ENCODE results near the gene DRAP1. TPM values are rescaled to one million over a fixed set of nuclear protein-coding genes. Genes with fewer than 3 reads are reported as not detected.

DRAP1 gene
- total RNA-seq, 1 experiment from 2014 or later = 114 TPM

DNA sequence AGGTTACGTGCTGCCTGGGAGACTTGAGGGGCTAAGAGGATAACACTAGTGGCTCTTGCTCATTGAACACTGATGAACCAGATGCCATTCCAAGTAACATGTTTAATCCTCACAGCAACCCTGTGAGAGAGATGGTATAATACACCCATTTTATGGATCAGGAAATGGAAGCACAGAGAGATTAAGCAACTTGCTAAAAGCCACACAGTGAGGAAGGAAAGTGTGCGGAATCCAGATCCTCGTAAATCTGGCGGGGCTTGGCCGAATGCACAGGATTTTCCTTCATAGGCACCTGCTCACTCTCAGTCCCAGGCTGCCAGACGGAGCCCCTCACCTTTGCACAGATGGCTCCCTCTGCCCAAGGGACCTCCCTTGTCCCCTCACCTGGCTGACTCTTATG is 11.3 kb upstream of the DRAP1 start (continued):
- TF ChIP-seq ZNF281 (CRISPR knock-in tag; IDR thresholded peaks at IDR 0.05) = no peak

GRCh38 chr11:65911682-65912568 is 7.3 kb upstream of the DRAP1 start:
- H3K27ac Mint-ChIP-seq = no peak overlapping the region
- peaks cover 17% of the 10 kb centered on the region for H3K4me1 Mint-ChIP-seq
- ChIA-PET CTCF (interaction anchor here (0.8 to 2.2 kb wide), 16 partner anchors 11 to 201 kb away, joined by 3 to 41 read pairs (median 7); partner anchors contain the start of genes CCDC85B, CTSW, FIBP and FOSL1), POLR2A (interaction anchor here (0.7 to 1.9 kb wide), 3 partner anchors 21 to 90 kb away, joined by 3 to 8 read pairs (median 4); partner anchors contain the start of genes BANF1, CCDC85B, EIF1AD and MUS81)
- H3K36me3 Mint-ChIP-seq = no peaks in the 10 kb centered on the region
- no peak overlapping the region for H3K4me3 Mint-ChIP-seq
- ATAC-seq (peak; percentile 81), DNase-seq (ENCODE audit: low spot score) (peak; percentile 69)
- peaks cover 27% of the 10 kb centered on the region for H3K27me3 Mint-ChIP-seq (ENCODE audit: low read depth)
- no peaks in the 10 kb centered on the region for H3K9me3 Mint-ChIP-seq
- no peak for TF ChIP-seq USF2 (CRISPR knock-in tag; IDR thresholded peaks at IDR 0.05)
- no peak for TF ChIP-seq CREB1 (CRISPR knock-in tag; IDR thresholded peaks at IDR 0.05)
- peak; percentile 36; the same call in 1 of the 2 replicates for TF ChIP-seq SP1 (CRISPR knock-in tag; conservative IDR thresholded peaks at IDR 0.05)
- peak; percentile 47 for TF ChIP-seq FOXP1 (CRISPR knock-in tag; IDR thresholded peaks at IDR 0.05; ENCODE audit: borderline replicate concordance)
- TF ChIP-seq STAT6 (CRISPR knock-in tag; conservative IDR thresholded peaks at IDR 0.05; ENCODE audit: low read depth) = no peak
- no peak for TF ChIP-seq GABPB1 (CRISPR knock-in tag; IDR thresholded peaks at IDR 0.05)
- no peak for TF ChIP-seq ZNF671 (CRISPR knock-in tag; IDR thresholded peaks at IDR 0.05)
- no peak for TF ChIP-seq ZNF423 (CRISPR knock-in tag; IDR thresholded peaks at IDR 0.05)
- TF ChIP-seq ZNF263 (CRISPR knock-in tag; IDR thresholded peaks at IDR 0.05; ENCODE audit: low read depth) = no peak
- no peak for TF ChIP-seq NR2C2 (CRISPR knock-in tag; IDR thresholded peaks at IDR 0.05)
- TF ChIP-seq ZNF425 (CRISPR knock-in tag; conservative IDR thresholded peaks at IDR 0.05) = no peak
- TF ChIP-seq, protein P1, sequence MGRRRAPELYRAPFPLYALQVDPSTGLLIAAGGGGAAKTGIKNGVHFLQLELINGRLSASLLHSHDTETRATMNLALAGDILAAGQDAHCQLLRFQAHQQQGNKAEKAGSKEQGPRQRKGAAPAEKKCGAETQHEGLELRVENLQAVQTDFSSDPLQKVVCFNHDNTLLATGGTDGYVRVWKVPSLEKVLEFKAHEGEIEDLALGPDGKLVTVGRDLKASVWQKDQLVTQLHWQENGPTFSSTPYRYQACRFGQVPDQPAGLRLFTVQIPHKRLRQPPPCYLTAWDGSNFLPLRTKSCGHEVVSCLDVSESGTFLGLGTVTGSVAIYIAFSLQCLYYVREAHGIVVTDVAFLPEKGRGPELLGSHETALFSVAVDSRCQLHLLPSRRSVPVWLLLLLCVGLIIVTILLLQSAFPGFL (CRISPR knock-in tag; IDR thresholded peaks at IDR 0.05; ENCODE audit: borderline replicate concordance) = no peak
- no peak for TF ChIP-seq FOXK1 (CRISPR knock-in tag; IDR thresholded peaks at IDR 0.05)
- TF ChIP-seq, protein P2, sequence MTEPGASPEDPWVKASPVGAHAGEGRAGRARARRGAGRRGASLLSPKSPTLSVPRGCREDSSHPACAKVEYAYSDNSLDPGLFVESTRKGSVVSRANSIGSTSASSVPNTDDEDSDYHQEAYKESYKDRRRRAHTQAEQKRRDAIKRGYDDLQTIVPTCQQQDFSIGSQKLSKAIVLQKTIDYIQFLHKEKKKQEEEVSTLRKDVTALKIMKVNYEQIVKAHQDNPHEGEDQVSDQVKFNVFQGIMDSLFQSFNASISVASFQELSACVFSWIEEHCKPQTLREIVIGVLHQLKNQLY (CRISPR knock-in tag; IDR thresholded peaks at IDR 0.05) = no peak
- TF ChIP-seq IRF2 (CRISPR knock-in tag; IDR thresholded peaks at IDR 0.05; ENCODE audit: borderline replicate concordance, low read depth) = no peak
- TF ChIP-seq, protein P3, sequence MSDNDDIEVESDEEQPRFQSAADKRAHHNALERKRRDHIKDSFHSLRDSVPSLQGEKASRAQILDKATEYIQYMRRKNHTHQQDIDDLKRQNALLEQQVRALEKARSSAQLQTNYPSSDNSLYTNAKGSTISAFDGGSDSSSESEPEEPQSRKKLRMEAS (CRISPR knock-in tag; IDR thresholded peaks at IDR 0.05) = peak; percentile 67
- TF ChIP-seq ZBTB21 (CRISPR knock-in tag; IDR thresholded peaks at IDR 0.05; ENCODE audit: borderline replicate concordance) = no peak
- TF ChIP-seq TEAD1 (CRISPR knock-in tag; IDR thresholded peaks at IDR 0.05) = 0 out of 2 replicates have a peak, but pooled peaks have one; percentile 32
- TF ChIP-seq, protein P4, sequence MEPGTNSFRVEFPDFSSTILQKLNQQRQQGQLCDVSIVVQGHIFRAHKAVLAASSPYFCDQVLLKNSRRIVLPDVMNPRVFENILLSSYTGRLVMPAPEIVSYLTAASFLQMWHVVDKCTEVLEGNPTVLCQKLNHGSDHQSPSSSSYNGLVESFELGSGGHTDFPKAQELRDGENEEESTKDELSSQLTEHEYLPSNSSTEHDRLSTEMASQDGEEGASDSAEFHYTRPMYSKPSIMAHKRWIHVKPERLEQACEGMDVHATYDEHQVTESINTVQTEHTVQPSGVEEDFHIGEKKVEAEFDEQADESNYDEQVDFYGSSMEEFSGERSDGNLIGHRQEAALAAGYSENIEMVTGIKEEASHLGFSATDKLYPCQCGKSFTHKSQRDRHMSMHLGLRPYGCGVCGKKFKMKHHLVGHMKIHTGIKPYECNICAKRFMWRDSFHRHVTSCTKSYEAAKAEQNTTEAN (CRISPR knock-in tag; IDR thresholded peaks at IDR 0.05) = no peak
